K562 (cell line): Measurements from ENCODE around the gene KLHL22. TPM values are rescaled to one million over a fixed set of nuclear protein-coding genes. Genes with fewer than 3 reads are reported as not detected.
A peak's percentile ranks its signal among the peaks of the same experiment; 100 is the strongest.

ENCODE experiments used
- ATF4 ChIP-seq: fragments of 450-650 bp; formaldehyde crosslinking; IDR thresholded peaks from 2 replicates; pipeline ENCODE4 v1.4.0; 2022; ENCODE audit warnings: mild to moderate bottlenecking, moderate library complexity
- DLX4 ChIP-seq: fragments of 250-450 bp; sonication (Bioruptor Pico); IDR thresholded peaks from 2 replicates; pipeline ENCODE4 v1.6.1; 2021; ENCODE audit warnings: mild to moderate bottlenecking
- HCFC1 ChIP-seq: IDR thresholded peaks from 2 replicates; pipeline ENCODE4 v1.6.1; 2012; ENCODE audit warnings: low read depth, low read length, improper control_type of control experiment
- KAT2B ChIP-seq: IDR thresholded peaks from one replicate; pipeline ENCODE4 v1.6.1; 2012; ENCODE audit warnings: low read depth, mild to moderate bottlenecking, control low read depth, inconsistent platforms, low read length, moderate library complexity
- KLF1 ChIP-seq: fragments of 450-650 bp; IDR thresholded peaks from 2 replicates; pipeline ENCODE4 v1.6.1; 2016; ENCODE audit warnings: missing genetic modification characterization, missing compliant biosample characterization
- NR1H2 ChIP-seq: sonication (generic); formaldehyde crosslinking; IDR thresholded peaks from 2 replicates; pipeline ENCODE4 v1.4.0; 2020; ENCODE audit warnings: mild to moderate bottlenecking, missing genetic modification reagents
- SREBF1 ChIP-seq: fragments of 150-350 bp; IDR thresholded peaks from 2 replicates; pipeline ENCODE4 v1.6.1; 2014; ENCODE audit warnings: antibody characterized with exemption, low read depth, low read length, borderline replicate concordance
- TFE3 ChIP-seq: fragments of 450-650 bp; formaldehyde crosslinking; IDR thresholded peaks from 2 replicates; pipeline ENCODE4 v1.4.0; 2020; ENCODE audit warnings: mild to moderate bottlenecking, mixed read lengths
- ZBTB2 ChIP-seq: fragments of 450-650 bp; IDR thresholded peaks from 2 replicates; pipeline ENCODE4 v1.6.1; 2016; ENCODE audit warnings: antibody characterized with exemption
- ZC3H4 ChIP-seq: sonication (generic); formaldehyde crosslinking; IDR thresholded peaks from 2 replicates; pipeline ENCODE4 v1.9.0; 2021; ENCODE audit warnings: missing genetic modification reagents, borderline replicate concordance
- ZFP36 ChIP-seq: fragments of 150-350 bp; IDR thresholded peaks from 2 replicates; pipeline ENCODE4 v1.6.1; 2018; ENCODE audit warnings: low read length, low read depth; ENCODE audit not compliant: partially characterized antibody
- ZHX1 ChIP-seq: fragments of 150-350 bp; conservative IDR thresholded peaks from 2 replicates; pipeline ENCODE4 v1.6.1; 2014; ENCODE audit warnings: low read length
- ZNF398 ChIP-seq: fragments of 250-450 bp; sonication (Bioruptor Pico); IDR thresholded peaks from 2 replicates; pipeline ENCODE4 v1.8.0; 2021; ENCODE audit warnings: moderate library complexity, mild to moderate bottlenecking, inconsistent platforms
- ZNF76 ChIP-seq: fragments of 250-450 bp; sonication (Bioruptor Pico); IDR thresholded peaks from 2 replicates; pipeline ENCODE4 v1.4.0; 2020; ENCODE audit warnings: mild to moderate bottlenecking, moderate library complexity, borderline replicate concordance
- polyA plus RNA-seq, 8 experiments: library from polyadenylated mRNA; depleted of rRNA in 4 of 8; stranded (reverse) in 5 of 8; unstranded in 3 of 8; fragments of >200 nt; fragmentation: Nextera tagmentation in 2 of 8; fragmentation: Illumina TruSeq in 1 of 8; extraction: Ambion mirVana in 2 of 8; extraction: Trizol in 1 of 8; gene quantifications; 2 replicates each; pipeline versions ENCODE4 v1.2.1 to v1.2.3, GENCODE V29; 2011 to 2014; ENCODE audit warnings: inconsistent platforms in 1 of 8, missing spikeins in 1 of 8
- total RNA-seq, 7 experiments: library from RNA; depleted of rRNA in 6 of 7; stranded (reverse); fragments of >200 nt in 6 of 7; fragmentation: Illumina TruSeq in 2 of 7; extraction: Trizol in 2 of 7; gene quantifications; 2 replicates each; pipeline versions ENCODE4 v1.2.1 to v1.2.3, GENCODE V29; 2011 to 2021; ENCODE audit warnings: low replicate concordance in 1 of 7

The KLHL22 gene
- total and polyA plus RNA-seq, 9 of the 15 experiments (the other 6 are each of a cell fraction or from before 2014, with no cell fraction given): 1.3 to 25.6 (median 15.2) TPM

- TF ChIP-seq ATF4 (CRISPR knock-in tag): peak; percentile 11; the same call in 1 of the 2 replicates
- TF ChIP-seq HCFC1: peak; percentile 99
- peak; percentile 4 for TF ChIP-seq ZFP36
- no peak for TF ChIP-seq ZNF398 (CRISPR knock-in tag)
- no peak for TF ChIP-seq DLX4 (CRISPR knock-in tag)
- TF ChIP-seq ZHX1: peak; percentile 69; the same call in 1 of the 2 replicates
- TF ChIP-seq KAT2B: peak; percentile 80
- no peak for TF ChIP-seq ZBTB2
- no peak for TF ChIP-seq ZC3H4 (CRISPR knock-in tag)
- no peak for TF ChIP-seq NR1H2 (CRISPR knock-in tag)
- peak; percentile 1; the same call in 1 of the 2 replicates for TF ChIP-seq TFE3 (CRISPR knock-in tag)
- peak; percentile 56 for TF ChIP-seq SREBF1
- peak; percentile 90 for TF ChIP-seq KLF1 (tag)
- TF ChIP-seq ZNF76 (CRISPR knock-in tag): 0 out of 2 replicates have a peak, but pooled peaks have one; percentile 89
Measured at GRCh38 chr22:20393705-20394476, 101.7 kb downstream of the KLHL22 start, which contains the start of gene ZNF74 (continued).
